ENCODE results near the gene KCNQ5. TPM values are rescaled to one million over a fixed set of nuclear protein-coding genes. Genes with fewer than 3 reads are reported as not detected.
"Not testable (repeated sequence)": the region's sequence is repeated elsewhere in the genome, so short reads cannot be mapped to it uniquely, and the experiment has no call there.

KCNQ5 gene
- total RNA-seq, 1 experiment from 2014 or later, result not detected

DNA sequence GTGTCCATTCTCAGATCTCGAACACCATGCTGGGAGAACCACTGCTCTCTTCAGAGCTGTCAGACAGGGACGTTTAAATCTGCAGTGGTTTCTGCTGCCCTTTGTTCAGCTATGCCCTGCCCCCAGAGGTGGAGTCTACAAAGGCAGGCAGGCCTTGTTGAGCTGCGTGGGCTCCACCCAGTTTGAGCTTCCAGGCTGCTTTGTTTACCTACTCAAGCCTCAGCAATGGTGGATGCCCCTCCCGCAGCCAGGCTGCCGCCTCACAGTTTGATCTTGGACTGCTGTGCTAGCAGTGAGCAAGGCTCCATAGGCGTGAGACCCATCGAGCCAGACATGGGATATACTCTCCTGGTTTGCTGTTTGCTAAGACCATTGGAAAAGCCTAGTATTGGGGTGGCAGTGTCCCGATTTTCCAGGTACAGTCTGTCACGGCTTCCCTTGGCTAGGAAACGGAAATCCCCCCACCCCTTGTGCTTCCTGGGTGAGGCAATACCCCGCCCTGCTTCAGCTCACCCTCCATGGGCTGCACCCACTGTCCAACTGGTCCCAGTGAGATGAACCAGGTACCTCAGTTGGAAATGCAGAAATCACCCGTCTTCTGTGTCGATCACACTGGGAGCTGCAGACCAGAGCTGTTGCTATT is 362.4 kb downstream of the KCNQ5 start:
- H3K4me3 ChIP-seq (replicated peaks in 1 of 2; ENCODE audit: low read depth in 1 of 2, low read length in 2 of 2); H3K79me2 ChIP-seq (ENCODE audit: insufficient read depth, low read length); H4K20me1 ChIP-seq (ENCODE audit: insufficient read depth); POLR2A ChIA-PET; ATAC-seq; H3K27me3 ChIP-seq (ENCODE audit: insufficient read depth, low read length); CTCF ChIA-PET; H3K36me3 ChIP-seq (ENCODE audit: control insufficient read depth in 1 of 2, insufficient read depth in 2 of 2, low read length in 2 of 2); H3K27ac ChIP-seq (ENCODE audit: low read depth, low read length); H3K9ac ChIP-seq (ENCODE audit: low read length); intact Hi-C loops (cut with micrococcal nuclease); H3K9me3 ChIP-seq (ENCODE audit: control insufficient read depth in 1 of 2, insufficient read depth in 1 of 2, low read depth in 1 of 2, low read length in 2 of 2); H2AFZ ChIP-seq (ENCODE audit: low read depth, low read length, poor library complexity, severe bottlenecking); H3K4me1 ChIP-seq (ENCODE audit: control insufficient read depth in 1 of 2, insufficient read depth in 2 of 2, low read length in 2 of 2); BruUV-seq (replicated peaks); RAD21 ChIA-PET (ENCODE audit: low non-redundant PET in 1 of 2, low total read pairs in 2 of 2, uncharacterized antibody in 2 of 2, unreplicated experiment in 2 of 2); DNase-seq (ENCODE audit: low read depth, low spot score); H3K9me2 ChIP-seq (ENCODE audit: insufficient read depth): not testable (repeated sequence)
- H3K4me2 ChIP-seq (ENCODE audit: low read length), result peak overlapping the region; percentile 32

DNA sequence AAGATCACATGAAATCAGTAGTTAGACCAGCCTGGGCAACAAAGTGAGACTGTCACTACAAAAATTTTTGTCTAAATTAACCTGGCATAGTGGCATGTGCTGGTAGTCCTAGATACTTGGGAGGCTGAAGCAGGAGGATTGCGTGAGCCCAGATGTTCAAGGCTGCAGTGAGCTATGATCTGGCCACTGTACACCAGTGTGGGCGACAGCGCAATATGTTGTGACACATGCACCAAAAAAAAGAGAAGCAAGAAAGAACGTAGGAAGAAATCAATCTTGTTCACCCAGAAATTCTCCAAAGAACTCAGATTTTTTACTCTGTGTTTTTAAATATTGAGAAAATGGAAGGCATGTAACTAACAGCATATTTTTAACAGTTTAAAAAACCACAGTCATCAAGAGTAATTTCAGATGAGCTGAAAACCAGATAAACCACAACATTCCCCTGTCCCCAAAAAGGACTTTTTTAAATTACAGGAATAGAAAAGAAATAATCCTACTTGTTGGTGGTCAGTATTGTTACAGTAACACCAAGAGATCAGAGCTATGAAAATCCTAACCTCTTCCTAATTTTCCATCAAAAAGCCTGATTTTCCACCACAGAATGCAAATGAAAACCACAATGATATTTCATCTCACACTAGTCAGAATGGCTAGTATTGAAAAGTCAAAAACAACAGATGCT is 363.3 kb downstream of the KCNQ5 start:
- H3K27me3 ChIP-seq (ENCODE audit: insufficient read depth, low read length), result no peaks in the 10 kb centered on the region
- ATAC-seq, result no peak
- no peaks in the 10 kb centered on the region for H4K20me1 ChIP-seq (ENCODE audit: insufficient read depth)
- BruUV-seq (replicated peaks), result no TSS peak
- POLR2A ChIA-PET, result no interaction called here
- CTCF ChIA-PET, result no interaction called here
- no peaks in the 10 kb centered on the region for H3K79me2 ChIP-seq (ENCODE audit: insufficient read depth, low read length)
- no peak overlapping the region for H3K9ac ChIP-seq (ENCODE audit: low read length)
- H3K27ac ChIP-seq (ENCODE audit: low read depth, low read length), result no peak overlapping the region
- no peak overlapping the region for H3K4me3 ChIP-seq (replicated peaks in 1 of 2; ENCODE audit: low read depth in 1 of 2, low read length in 2 of 2)
- intact Hi-C loops (cut with micrococcal nuclease), result no loop called here
- no peak overlapping the region for H3K4me2 ChIP-seq (ENCODE audit: low read length)
- no peak overlapping the region for H2AFZ ChIP-seq (ENCODE audit: low read depth, low read length, poor library complexity, severe bottlenecking)
- no peaks in the 10 kb centered on the region for H3K36me3 ChIP-seq (ENCODE audit: control insufficient read depth in 1 of 2, insufficient read depth in 2 of 2, low read length in 2 of 2)
- RAD21 ChIA-PET (ENCODE audit: low non-redundant PET in 1 of 2, low total read pairs in 2 of 2, uncharacterized antibody in 2 of 2, unreplicated experiment in 2 of 2), result no interaction called here
- TF ChIP-seq, protein P1, sequence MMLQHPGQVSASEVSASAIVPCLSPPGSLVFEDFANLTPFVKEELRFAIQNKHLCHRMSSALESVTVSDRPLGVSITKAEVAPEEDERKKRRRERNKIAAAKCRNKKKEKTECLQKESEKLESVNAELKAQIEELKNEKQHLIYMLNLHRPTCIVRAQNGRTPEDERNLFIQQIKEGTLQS (IDR thresholded peaks at IDR 0.05), result no peak
- TF ChIP-seq FOSL1 (IDR thresholded peaks at IDR 0.05; ENCODE audit: low read depth) (no peak), POLR2A (IDR thresholded peaks at IDR 0.05; ENCODE audit: borderline replicate concordance, extremely low read depth, insufficient read depth, insufficient read length) (no peak), RAD21 (IDR thresholded peaks at IDR 0.05; ENCODE audit: low read depth) (no peak)
- no peaks in the 10 kb centered on the region for H3K9me3 ChIP-seq (ENCODE audit: control insufficient read depth in 1 of 2, insufficient read depth in 1 of 2, low read depth in 1 of 2, low read length in 2 of 2)
- no peak for DNase-seq (ENCODE audit: low read depth, low spot score)
- no peaks in the 10 kb centered on the region for H3K9me2 ChIP-seq (ENCODE audit: insufficient read depth)
- H3K4me1 ChIP-seq (ENCODE audit: control insufficient read depth in 1 of 2, insufficient read depth in 2 of 2, low read length in 2 of 2), result no peaks in the 10 kb centered on the region

All from HCT116 (cell line).